ENCODE measurements around the gene NDUFS7.

GRCh38 chr19:1379126-1379905 lies 4.4 kb upstream of the NDUFS7 start:
- TF ChIP-seq POLR2A (IDR thresholded peaks at IDR 0.05; ENCODE audit: extremely low read depth, insufficient read length) (no peak), CTCF (IDR thresholded peaks at IDR 0.05; ENCODE audit: low read depth, low read length) (no peak)
- TF ChIP-seq, protein P1, sequence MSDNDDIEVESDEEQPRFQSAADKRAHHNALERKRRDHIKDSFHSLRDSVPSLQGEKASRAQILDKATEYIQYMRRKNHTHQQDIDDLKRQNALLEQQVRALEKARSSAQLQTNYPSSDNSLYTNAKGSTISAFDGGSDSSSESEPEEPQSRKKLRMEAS (IDR thresholded peaks at IDR 0.05; ENCODE audit: low read depth, low read length) = no peak

All from NB4 (cell line).